Upper lobe of left lung (tissue), 4 donors: ENCODE data around the gene BCL3.

Experiments used
- EP300 ChIP-seq, 4 donors: sonication (generic); formaldehyde crosslinking; IDR thresholded peaks; one replicate each; pipeline ENCODE4 v1.5.1; 2017; ENCODE audit warnings: antibody characterized with exemption in 4 of 4, control low read depth in 2 of 4
- POLR2A ChIP-seq, 4 donors: fragments of 450-650 bp; IDR thresholded peaks; one replicate each; pipeline ENCODE4 v1.5.1; 2016 to 2017; ENCODE audit warnings: antibody characterized with exemption in 4 of 4, mild to moderate bottlenecking in 2 of 4
- TF ChIP-seq, protein P1 (sequence below), 6 experiments: fragments of 450-650 bp in 4 of 6; fragments of 200-600 bp in 2 of 6; sonication (generic) in 2 of 6; IDR thresholded peaks; one replicate each; pipeline ENCODE4 v1.5.1; 2016 to 2019; ENCODE audit warnings: antibody characterized with exemption in 6 of 6

GRCh38 chr19:44703336-44704078, 45.0 kb upstream of the BCL3 start:
- TF ChIP-seq, protein P1, sequence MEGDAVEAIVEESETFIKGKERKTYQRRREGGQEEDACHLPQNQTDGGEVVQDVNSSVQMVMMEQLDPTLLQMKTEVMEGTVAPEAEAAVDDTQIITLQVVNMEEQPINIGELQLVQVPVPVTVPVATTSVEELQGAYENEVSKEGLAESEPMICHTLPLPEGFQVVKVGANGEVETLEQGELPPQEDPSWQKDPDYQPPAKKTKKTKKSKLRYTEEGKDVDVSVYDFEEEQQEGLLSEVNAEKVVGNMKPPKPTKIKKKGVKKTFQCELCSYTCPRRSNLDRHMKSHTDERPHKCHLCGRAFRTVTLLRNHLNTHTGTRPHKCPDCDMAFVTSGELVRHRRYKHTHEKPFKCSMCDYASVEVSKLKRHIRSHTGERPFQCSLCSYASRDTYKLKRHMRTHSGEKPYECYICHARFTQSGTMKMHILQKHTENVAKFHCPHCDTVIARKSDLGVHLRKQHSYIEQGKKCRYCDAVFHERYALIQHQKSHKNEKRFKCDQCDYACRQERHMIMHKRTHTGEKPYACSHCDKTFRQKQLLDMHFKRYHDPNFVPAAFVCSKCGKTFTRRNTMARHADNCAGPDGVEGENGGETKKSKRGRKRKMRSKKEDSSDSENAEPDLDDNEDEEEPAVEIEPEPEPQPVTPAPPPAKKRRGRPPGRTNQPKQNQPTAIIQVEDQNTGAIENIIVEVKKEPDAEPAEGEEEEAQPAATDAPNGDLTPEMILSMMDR (IDR thresholded peaks at IDR 0.05): no peak
- no peak for TF ChIP-seq EP300 (IDR thresholded peaks at IDR 0.05)
- no peak for TF ChIP-seq POLR2A (IDR thresholded peaks at IDR 0.05)
